GM21737 (cell line): ENCODE data around the gene FAM187B.
A peak's percentile ranks its signal among the peaks of the same experiment; 100 is the strongest.
"Not testable (repeated sequence)": the region's sequence is repeated elsewhere in the genome, so short reads cannot be mapped to it uniquely, and the experiment has no call there.

Experiments used
- ATAC-seq: cut with Tn5 transposase; IDR thresholded peaks from one replicate; pipeline ENCODE4 v1.9.1; 2021; ENCODE audit warnings: mild to moderate bottlenecking, moderate library complexity; ENCODE audit not compliant: unreplicated experiment

FAM187B gene

DNA sequence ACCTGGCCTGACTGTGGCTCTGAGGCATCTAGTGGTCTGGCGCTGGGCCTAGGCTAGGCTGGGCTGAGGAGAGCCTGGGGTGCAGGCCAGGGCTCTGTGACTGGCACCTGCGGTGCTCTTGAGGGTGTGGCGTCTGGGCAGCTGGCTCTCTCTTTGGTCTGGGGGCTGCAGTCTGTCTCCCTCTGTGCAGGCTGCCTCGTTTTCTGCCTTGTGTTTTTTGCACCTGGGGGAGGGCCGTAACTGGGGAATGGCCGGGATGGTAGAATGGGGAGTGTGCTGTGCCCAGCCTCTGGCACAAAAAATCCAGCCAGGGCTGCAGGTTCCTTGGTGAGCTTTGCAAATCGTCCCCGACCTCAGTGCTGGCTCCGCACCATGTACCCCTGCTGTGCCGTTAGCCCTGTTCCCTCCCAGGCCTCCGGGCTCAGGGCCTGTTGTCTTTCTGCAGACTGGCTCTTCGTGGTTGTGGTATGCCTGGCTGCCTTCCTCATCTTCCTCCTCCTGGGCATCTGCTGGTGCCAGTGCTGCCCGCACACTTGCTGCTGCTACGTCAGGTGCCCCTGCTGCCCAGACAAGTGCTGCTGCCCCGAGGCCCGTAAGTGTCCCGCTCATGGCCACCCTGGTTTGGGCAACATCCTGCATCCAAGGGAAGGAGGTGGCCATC is 33.7 kb upstream of the FAM187B start:
- no peak for ATAC-seq

DNA sequence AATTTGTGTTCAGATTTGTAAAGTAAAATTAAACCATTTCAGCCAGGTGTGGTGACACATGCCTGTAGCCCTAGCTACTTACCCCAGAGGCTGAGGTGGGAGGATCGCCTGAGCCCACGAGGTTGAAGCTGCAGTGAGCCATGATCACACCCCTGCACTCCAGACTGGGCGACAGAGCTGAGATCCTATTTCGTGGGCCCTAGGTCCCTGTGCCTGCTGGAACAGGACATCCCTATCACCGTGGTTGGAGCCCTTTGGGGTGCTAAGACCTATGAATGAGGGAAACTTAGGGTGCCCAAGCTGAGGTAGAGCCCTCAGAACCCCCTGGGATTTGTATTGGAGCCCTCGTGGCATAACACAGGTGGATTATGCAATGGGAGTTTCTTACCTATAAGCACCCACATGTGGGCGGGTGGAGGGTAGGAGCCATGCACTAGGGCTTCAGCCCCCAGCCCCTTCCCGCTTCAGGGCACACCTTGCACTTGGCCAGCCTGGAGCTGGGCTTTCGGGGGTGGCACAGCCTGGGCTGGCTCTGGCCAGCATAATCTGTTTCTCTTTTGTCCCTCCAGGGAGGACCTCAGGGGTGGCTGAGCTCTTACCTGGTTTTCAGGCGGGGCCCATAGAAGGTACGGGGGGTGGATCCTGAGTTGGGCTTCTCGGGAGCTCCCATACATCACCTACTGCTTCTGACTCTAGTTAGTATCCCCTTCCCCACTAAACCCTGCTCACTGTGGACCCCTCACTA is 33.0 kb upstream of the FAM187B start:
- no peak for ATAC-seq

DNA sequence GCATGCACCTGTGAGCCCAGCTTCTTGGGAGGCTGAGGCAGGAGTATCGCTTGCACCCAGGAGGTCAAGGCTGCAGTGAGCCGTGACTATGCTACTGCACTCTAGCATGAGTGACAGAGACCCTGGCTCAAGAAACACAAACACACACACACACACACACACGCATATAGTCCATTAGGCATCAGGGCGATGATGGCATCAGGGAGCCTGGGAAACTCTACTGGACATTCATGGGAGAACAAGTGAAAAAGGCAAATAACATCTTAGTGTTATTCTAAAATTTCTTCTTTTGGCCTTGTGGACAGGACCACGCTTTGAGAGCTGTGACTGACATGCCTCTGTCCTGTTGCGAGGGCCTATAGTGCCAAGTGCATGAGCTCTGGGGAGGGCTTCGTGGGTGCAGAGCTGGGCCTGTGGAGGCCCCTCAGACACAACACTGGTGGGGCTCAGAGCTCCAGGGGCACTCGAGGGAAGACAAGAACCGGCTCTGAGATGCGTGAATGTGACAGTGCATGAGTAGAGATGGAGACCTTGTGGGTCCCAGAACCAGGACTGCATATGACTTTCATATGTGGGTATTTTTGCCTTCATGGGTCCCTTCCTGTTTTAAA is 32.3 kb upstream of the FAM187B start:
- ATAC-seq, result no peak

- no peak for ATAC-seq
These were observed 28.5 kb upstream of the FAM187B start for GRCh38 chr19:35257113-35257461.

GRCh38 chr19:35256566-35256965 is 28.0 kb upstream of the FAM187B start:
- no peak for ATAC-seq

DNA sequence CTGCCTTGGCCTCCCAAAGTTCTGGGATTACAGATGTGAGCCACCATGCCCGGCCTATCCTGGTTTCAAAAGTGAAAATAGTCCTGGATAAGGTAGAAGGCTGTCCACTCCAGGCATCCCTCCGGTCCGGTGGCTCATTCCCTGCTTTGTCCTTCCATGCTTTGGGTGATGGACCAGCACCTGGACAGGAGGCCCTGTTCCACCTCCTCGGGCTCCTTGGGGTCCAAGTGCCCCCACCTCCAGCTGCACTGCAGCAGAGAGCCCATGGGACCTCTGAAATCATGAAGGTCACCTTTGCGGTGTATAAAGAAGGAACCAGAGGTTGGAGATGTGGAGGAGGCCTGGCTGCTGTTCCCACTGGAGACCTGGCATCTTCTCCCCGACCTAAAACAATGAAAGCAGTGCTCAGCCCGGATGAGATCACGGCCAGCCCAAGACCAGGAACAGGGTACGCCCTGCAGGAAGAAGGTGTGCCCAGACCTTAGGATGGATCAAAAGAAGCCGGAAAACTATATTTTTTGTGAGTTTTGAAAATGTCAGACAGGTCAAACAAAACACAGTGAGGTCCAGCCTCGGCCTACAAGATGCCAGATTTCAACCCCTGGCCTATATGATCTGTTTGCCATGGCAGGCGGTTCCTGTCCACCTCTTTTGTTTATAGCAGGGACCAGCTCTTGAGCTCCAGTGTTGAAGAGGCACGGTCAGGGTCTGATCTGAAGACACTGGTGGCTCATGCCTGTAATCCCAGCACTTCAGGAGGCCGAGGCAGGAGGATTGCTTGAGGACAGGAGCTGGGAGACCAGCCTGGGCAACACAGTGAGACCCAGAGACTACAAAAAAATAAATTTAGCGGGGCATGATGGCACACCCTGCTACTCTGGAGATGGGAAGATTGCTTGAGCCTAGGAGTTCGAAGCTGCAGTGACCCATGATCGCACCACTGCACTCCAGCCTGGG is 26.1 kb upstream of the FAM187B start:
- ATAC-seq, result no peak

GRCh38 chr19:35253316-35254286 is 25.1 kb upstream of the FAM187B start:
- ATAC-seq, result no peak

DNA sequence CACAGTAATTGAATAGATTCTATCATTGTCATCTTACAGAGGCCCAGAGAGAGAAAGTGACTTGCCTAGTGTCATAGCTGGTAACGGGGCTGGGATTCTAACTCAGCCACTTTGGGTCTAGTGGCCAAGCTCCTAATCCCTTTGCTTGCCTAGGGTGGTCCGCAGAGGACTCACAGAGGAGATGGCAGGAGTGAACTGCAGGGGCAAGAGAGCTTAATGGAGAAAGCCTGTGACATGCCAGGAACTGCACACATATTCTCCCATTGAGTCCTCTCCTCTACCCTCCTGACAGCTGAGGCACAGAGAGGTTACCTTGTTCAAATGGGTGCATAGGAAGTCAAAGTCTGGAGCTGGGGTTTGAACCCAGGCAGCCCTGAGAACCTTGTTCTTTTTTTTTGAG is 22.9 kb upstream of the FAM187B start:
- ATAC-seq, result no peak

GRCh38 chr19:35249848-35250711 is 21.5 kb upstream of the FAM187B start:
- ATAC-seq, result no peak

- no peak for ATAC-seq
These were observed 20.8 kb upstream of the FAM187B start for GRCh38 chr19:35249146-35249847.

DNA sequence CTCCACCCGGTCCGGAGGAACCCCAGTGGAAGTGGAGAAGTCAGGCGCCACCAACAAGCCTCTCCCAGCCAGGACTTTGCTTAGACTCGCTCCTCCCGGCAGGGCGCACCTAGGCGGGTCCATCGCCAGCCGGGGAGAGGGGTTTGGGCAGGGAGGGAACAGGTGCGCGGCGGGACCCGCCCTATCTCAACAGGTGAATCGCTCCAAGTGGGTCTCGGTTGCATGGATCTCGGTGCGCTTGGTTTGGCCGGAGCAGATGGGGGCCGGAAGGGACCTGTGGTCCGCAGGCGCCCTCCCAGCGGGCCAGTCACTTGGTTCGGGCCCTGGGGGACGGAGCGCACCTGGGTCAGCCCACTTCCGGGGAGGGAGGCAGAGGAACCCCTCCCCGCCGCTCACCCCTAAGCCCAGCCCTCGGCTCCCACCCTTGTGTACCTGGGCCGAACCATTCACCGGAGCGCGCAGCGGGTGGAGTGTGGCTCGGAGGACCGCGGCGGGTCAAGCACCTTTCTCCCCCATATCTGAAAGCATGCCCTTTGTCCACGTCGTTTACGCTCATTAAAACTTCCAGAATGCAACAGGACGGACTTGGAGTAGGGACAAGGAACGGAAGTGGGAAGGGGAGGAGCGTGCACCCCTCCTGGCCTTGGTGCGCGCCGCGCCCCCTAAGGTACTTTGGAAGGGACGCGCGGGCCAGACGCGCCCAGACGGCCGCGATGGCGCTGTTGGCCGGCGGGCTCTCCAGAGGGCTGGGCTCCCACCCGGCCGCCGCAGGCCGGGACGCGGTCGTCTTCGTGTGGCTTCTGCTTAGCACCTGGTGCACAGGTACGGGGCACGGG is 20.0 kb upstream of the FAM187B start, which contains the start of gene LSR:
TSS of gene LSR (plus strand) at position 693 of the 836 bp plus-strand sequence. CDS start at position 714, 21 bp downstream.
- ATAC-seq, result peak; percentile 76

GRCh38 chr19:35247526-35248309 is 19.2 kb upstream of the FAM187B start:
- peak; percentile 44 for ATAC-seq

- no peak for ATAC-seq
These were observed 18.0 kb upstream of the FAM187B start for GRCh38 chr19:35246466-35247092.

GRCh38 chr19:35241417-35241816 is 12.9 kb upstream of the FAM187B start:
- no peak for ATAC-seq

DNA sequence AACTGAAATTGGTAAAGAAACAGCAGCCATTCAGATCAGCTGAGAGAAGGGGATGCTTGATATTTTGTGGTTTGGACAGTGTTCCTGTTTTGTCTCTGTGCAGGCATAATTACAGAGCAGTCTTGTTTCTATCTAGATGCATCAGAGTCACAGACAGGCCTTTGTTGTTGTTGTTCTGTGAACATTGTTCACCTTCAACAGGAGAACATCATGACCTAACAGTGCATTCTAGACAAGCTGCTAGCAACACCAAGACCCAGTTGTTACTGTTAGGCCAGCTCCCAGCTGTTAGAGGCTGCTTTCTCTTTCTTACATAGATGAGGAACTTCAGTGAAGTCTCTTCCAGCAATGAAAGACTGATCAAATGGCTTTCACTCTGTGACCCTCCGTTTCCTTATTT is 11.8 kb upstream of the FAM187B start:
- no peak for ATAC-seq

DNA sequence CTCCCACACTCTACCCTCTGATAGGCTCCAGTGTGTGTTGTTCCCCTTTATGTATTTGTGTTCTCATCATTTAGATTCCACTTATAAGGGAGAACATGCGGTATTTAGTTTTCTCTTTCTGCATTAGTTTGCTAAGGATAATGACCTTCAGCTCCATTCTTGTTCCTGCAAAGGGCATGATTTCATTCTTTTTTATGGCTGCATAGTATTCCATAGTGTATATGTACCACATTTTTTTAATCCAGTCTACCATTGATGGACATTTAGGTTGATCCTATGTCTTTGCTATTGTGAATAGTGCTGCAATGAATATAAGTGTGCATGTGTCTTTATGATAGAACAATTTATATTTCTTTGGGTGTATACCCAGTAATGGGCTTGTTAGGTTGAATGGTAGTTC is 11.1 kb upstream of the FAM187B start:
- not testable (repeated sequence) for ATAC-seq
